K562 (cell line): Measurements from ENCODE around the gene TRIM33.
A peak's percentile ranks its signal among the peaks of the same experiment; 100 is the strongest.

Experiments used
- ARID4B ChIP-seq: sonication (generic); formaldehyde crosslinking; IDR thresholded peaks from 2 replicates; pipeline ENCODE4 v1.8.0; 2022; ENCODE audit warnings: mild to moderate bottlenecking, missing genetic modification reagents
- COPS2 ChIP-seq: fragments of 450-650 bp; conservative IDR thresholded peaks from 2 replicates; pipeline ENCODE4 v1.6.1; 2016; ENCODE audit warnings: mild to moderate bottlenecking, moderate library complexity
- CTCF ChIP-seq, 3 experiments: IDR thresholded peaks in 2 of 3; conservative IDR thresholded peaks in 1 of 3; 2 replicates each; pipeline ENCODE4 v1.5.1; 2011 to 2012; ENCODE audit warnings: low read length in 3 of 3, mild to moderate bottlenecking in 3 of 3, control low read depth in 2 of 3, improper control_type of control experiment in 1 of 3, inconsistent platforms in 1 of 3, low read depth in 1 of 3, mixed read lengths in 1 of 3, moderate library complexity in 1 of 3; ENCODE audit not compliant: insufficient read depth in 2 of 3
- ELF4 ChIP-seq: fragments of 450-650 bp; formaldehyde crosslinking; IDR thresholded peaks from 2 replicates; pipeline ENCODE4 v1.4.0; 2022; ENCODE audit warnings: missing genetic modification characterization
- ETV1 ChIP-seq: fragments of 450-650 bp; conservative IDR thresholded peaks from 2 replicates; pipeline ENCODE4 v1.6.1; 2016; ENCODE audit warnings: missing genetic modification characterization, control low read depth, low read depth, missing compliant biosample characterization
- EZH2 ChIP-seq: IDR thresholded peaks from 2 replicates; pipeline ENCODE4 v1.6.1; 2012; ENCODE audit warnings: low read depth, mild to moderate bottlenecking, inconsistent platforms, low read length, borderline replicate concordance
- MAZ ChIP-seq, 2 experiments: fragments of 450-650 bp in 1 of 2; sonication (generic) in 1 of 2; formaldehyde crosslinking; IDR thresholded peaks in 1 of 2; conservative IDR thresholded peaks in 1 of 2; 2 replicates each; pipeline versions ENCODE4 v1.4.0 to v1.5.0; 2020; ENCODE audit warnings: mild to moderate bottlenecking in 1 of 2, missing genetic modification reagents in 1 of 2
- POLR2A ChIP-seq: fragments of 450-650 bp; conservative IDR thresholded peaks from 2 replicates; pipeline ENCODE4 v1.6.1; 2016
- RAD51 ChIP-seq: fragments of 450-650 bp; IDR thresholded peaks from 2 replicates; pipeline ENCODE4 v1.7.1; 2016; ENCODE audit warnings: low read depth, mild to moderate bottlenecking, borderline replicate concordance
- USF2 ChIP-seq: sonication (generic); formaldehyde crosslinking; IDR thresholded peaks from 2 replicates; pipeline ENCODE4 v1.5.0; 2020; ENCODE audit warnings: missing genetic modification reagents
- ZNF316 ChIP-seq: fragments of 450-650 bp; IDR thresholded peaks from 2 replicates; pipeline ENCODE4 v1.6.1; 2016
- ZNF785 ChIP-seq: fragments of 250-450 bp; sonication (Bioruptor Pico); IDR thresholded peaks from 2 replicates; pipeline ENCODE4 v1.4.0; 2020; ENCODE audit warnings: mild to moderate bottlenecking

DNA sequence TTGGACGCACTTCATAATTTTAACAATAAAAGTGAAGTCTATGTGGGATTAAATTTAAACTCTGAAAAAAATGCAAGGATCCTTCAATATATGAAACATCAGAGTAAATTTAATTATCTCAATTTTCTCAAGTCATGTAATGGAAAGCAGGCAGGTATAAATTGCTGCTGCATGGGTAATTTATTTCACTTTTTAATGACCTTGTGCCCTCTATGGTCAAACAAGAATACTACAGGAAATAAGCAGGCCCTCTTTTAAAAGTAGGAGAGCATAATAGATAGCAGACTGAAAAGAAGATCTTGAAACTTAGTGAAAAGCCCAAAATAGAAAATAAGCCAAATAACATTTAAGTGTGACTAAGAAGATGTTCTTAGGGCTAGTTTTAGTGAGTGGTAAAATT is 47.5 kb upstream of the TRIM33 start:
- TF ChIP-seq ARID4B (CRISPR knock-in tag) (no peak), ELF4 (CRISPR knock-in tag) (no peak), ETV1 (tag) (no peak), CTCF (IDR thresholded peaks at IDR 0.05 in 2 of 3, conservative IDR thresholded peaks at IDR 0.05 in 1 of 3; ENCODE audit: insufficient read depth in 2 of 3, low read depth in 1 of 3, low read length in 3 of 3) (peak; percentile 54 to 80 (median 57); a peak in 4 of 6 replicates), EZH2 (no peak), RAD51 (no peak), MAZ (CRISPR knock-in tag; conservative IDR thresholded peaks at IDR 0.05 in 1 of 2, IDR thresholded peaks at IDR 0.05 in 1 of 2) (no peak), USF2 (CRISPR knock-in tag) (no peak), ZNF785 (CRISPR knock-in tag) (no peak), POLR2A (no peak), ZNF316 (no peak), COPS2 (no peak)
